NCI-H524 (cell line): ENCODE results near the gene MIB2.
"Not testable (repeated sequence)": the region's sequence is repeated elsewhere in the genome, so short reads cannot be mapped to it uniquely, and the experiment has no call there.

Source experiments
- DNase-seq, 2 experiments: peaks; one replicate each; lab custom pipeline; 2025; lab: John Stamatoyannopoulos, UW

Gene MIB2

GRCh38 chr1:1615256-1616044, at the start of gene MIB2:
TSS of gene MIB2 (plus strand) at chr1:1615500. CDS start at chr1:1623453, 7,953 bp downstream.
- DNase-seq = peak; percentile 94 to 98

- DNase-seq = no peak
Measured at GRCh38 chr1:1567152-1567875, 48.0 kb upstream of the MIB2 start.

- peak in 1 of 2 experiments; percentile 30 for DNase-seq
Measured at GRCh38 chr1:1567891-1568291, 47.4 kb upstream of the MIB2 start.

GRCh38 chr1:1569341-1569740, 46.0 kb upstream of the MIB2 start:
- DNase-seq = no peak

GRCh38 chr1:1573843-1574720, 41.2 kb upstream of the MIB2 start:
- peak in 1 of 2 experiments; percentile 67 for DNase-seq

- peak; percentile 64 to 84 for DNase-seq
Measured at GRCh38 chr1:1574721-1575537, 40.4 kb upstream of the MIB2 start, which contains the start of gene SSU72. TSS of gene SSU72 (minus strand) at chr1:1574863. CDS start at chr1:1574557, 306 bp downstream.

- DNase-seq = no peak
Measured at GRCh38 chr1:1577367-1578011, 37.8 kb upstream of the MIB2 start.

GRCh38 chr1:1578371-1578940, 36.8 kb upstream of the MIB2 start:
- DNase-seq = no peak

GRCh38 chr1:1582585-1583346, 32.5 kb upstream of the MIB2 start:
- DNase-seq = no peak

- no peak for DNase-seq
Measured at GRCh38 chr1:1583347-1584010, 31.8 kb upstream of the MIB2 start.

- no peak for DNase-seq
Measured at GRCh38 chr1:1591452-1591851, 23.8 kb upstream of the MIB2 start.

GRCh38 chr1:1593834-1594601, 21.3 kb upstream of the MIB2 start:
- no peak for DNase-seq

- peak in 1 of 2 experiments; percentile 38 for DNase-seq
Measured at GRCh38 chr1:1594602-1595260, 20.6 kb upstream of the MIB2 start.

GRCh38 chr1:1595341-1595740, 20.0 kb upstream of the MIB2 start:
- not testable (repeated sequence) for DNase-seq

GRCh38 chr1:1596493-1597274, 18.6 kb upstream of the MIB2 start:
- no peak for DNase-seq

GRCh38 chr1:1597275-1597930, 17.9 kb upstream of the MIB2 start:
- DNase-seq = peak in 1 of 2 experiments; percentile 39
